Peyer's patch (tissue), 4 donors: Measurements from ENCODE around the gene PPP2R2C.

Source experiments
- CTCF ChIP-seq, 6 experiments: fragments of 450-650 bp in 4 of 6; fragments of 200-600 bp in 2 of 6; sonication (generic) in 1 of 6; IDR thresholded peaks; one replicate each; pipeline ENCODE4 v1.5.1; 2017 to 2019; ENCODE audit warnings: antibody characterized with exemption in 6 of 6, mild to moderate bottlenecking in 3 of 6, moderate library complexity in 1 of 6
- POLR2A ChIP-seq, 2 donors: fragments of 450-650 bp; IDR thresholded peaks; one replicate each; pipeline ENCODE4 v1.5.1; 2017; ENCODE audit warnings: antibody characterized with exemption in 2 of 2, mild to moderate bottlenecking in 2 of 2, moderate library complexity in 2 of 2

DNA sequence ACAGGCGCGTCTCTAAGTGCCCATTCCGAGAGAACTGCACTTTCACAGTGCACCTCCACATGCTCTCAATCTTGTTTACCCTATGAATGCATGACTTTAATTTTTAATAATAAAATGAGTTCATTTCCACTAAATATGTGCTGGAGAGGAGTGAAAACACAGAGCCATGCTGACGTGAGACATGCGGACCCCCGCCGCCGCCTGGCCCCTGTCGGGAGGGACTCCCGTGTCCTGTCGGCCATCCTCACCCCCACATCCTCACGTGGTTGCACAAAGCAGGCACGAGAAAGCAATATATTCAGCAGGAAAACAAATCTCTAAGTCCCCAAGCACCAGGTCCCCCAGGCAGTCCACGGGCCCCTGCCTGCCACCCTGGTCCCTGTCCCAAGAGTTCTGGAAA lies 23.1 kb downstream of the PPP2R2C start:
- TF ChIP-seq POLR2A (IDR thresholded peaks at IDR 0.05) (no peak), CTCF (IDR thresholded peaks at IDR 0.05) (no peak)
